Tibial nerve (tissue), 4 donors: ENCODE results near the gene OTOA. TPM values are rescaled to one million over a fixed set of nuclear protein-coding genes. Genes with fewer than 3 reads are reported as not detected.
A peak's percentile ranks its signal among the peaks of the same experiment; 100 is the strongest.

Source experiments
- DNase-seq, 2 donors: peaks; one replicate each; pipeline ENCODE4 v3.0.0-alpha.2; 2019; ENCODE audit warnings: low spot score in 2 of 2
- H3K27ac ChIP-seq, 4 donors: fragments of 200-600 bp; sonication (generic) in 3 of 4; one replicate each; pipeline ENCODE4 v1.5.1; 2017 to 2019; ENCODE audit warnings: mild to moderate bottlenecking in 1 of 4
- H3K27me3 ChIP-seq, 2 donors: fragments of 200-600 bp; sonication (generic) in 1 of 2; one replicate each; pipeline versions ENCODE4 v1.5.1 to v1.6.0; 2017 to 2019
- H3K36me3 ChIP-seq, 3 donors: fragments of 200-600 bp; sonication (generic); one replicate each; pipeline ENCODE4 v1.5.1; 2018 to 2019
- H3K4me1 ChIP-seq, 4 donors: fragments of 200-600 bp; sonication (generic) in 3 of 4; one replicate each; pipeline ENCODE4 v1.5.1; 2017 to 2019
- H3K4me3 ChIP-seq, 4 donors: fragments of 200-600 bp; sonication (generic) in 3 of 4; one replicate each; pipeline ENCODE4 v1.5.1; 2017 to 2019; ENCODE audit warnings: mild to moderate bottlenecking in 1 of 4, moderate library complexity in 1 of 4
- H3K9me3 ChIP-seq, 4 donors: fragments of 200-600 bp; sonication (generic) in 3 of 4; one replicate each; pipeline ENCODE4 v1.5.1; 2017 to 2019
- EP300 ChIP-seq, 2 donors: sonication (generic); formaldehyde crosslinking; IDR thresholded peaks; one replicate each; pipeline ENCODE4 v1.6.1; 2017; ENCODE audit warnings: antibody characterized with exemption in 2 of 2, mild to moderate bottlenecking in 1 of 2
- POLR2A ChIP-seq, 2 donors: fragments of 450-650 bp; IDR thresholded peaks; one replicate each; pipeline ENCODE4 v1.6.1; 2017; ENCODE audit warnings: antibody characterized with exemption in 2 of 2, mild to moderate bottlenecking in 2 of 2, moderate library complexity in 2 of 2
- WGBS, 2 donors: methylation state at CpG; one replicate each; pipeline ENCODE4 v1.1.5; 2018; 5-methylcytosine and 5-hydroxymethylcytosine counted together
- total RNA-seq, 4 donors: library from RNA; depleted of rRNA; stranded (reverse); fragments of >200 nt; gene quantifications; one replicate each; pipeline ENCODE4 v1.1.0, GENCODE V29; 2016
- TF ChIP-seq, protein P1 (sequence below), 5 experiments: fragments of 200-600 bp in 3 of 5; fragments of 450-650 bp in 2 of 5; sonication (generic) in 3 of 5; IDR thresholded peaks; one replicate each; pipeline ENCODE4 v1.5.1; 2016 to 2019; ENCODE audit warnings: antibody characterized with exemption in 5 of 5, mild to moderate bottlenecking in 3 of 5, moderate library complexity in 2 of 5

Gene OTOA
- total RNA-seq, 4 donors from 2014 or later: 0.39 to 1.3 (median 0.90) TPM; not detected in 1

DNA sequence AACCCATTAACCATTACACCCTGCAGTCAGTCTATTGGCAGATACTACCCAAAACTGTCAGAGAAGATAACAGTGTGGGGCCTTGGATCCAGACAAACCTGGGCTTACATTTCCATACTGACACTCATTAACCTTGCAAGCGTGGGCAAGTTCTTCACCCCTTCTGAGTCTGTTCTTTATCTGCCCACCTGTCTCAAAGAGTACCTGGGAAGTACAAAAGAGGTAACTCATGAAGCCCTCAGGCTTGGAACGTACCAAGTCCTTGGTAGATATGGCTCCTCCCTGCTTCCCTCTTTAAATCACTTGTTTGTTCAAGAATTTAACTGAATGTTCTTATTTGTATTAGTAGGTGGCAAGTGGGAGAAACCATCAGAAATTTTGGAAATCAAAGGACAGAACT, 8.9 kb upstream of the OTOA start:
- WGBS, 2 donors: 65 to 83% methylated on average over 2 of the region's 2 CpGs

DNA sequence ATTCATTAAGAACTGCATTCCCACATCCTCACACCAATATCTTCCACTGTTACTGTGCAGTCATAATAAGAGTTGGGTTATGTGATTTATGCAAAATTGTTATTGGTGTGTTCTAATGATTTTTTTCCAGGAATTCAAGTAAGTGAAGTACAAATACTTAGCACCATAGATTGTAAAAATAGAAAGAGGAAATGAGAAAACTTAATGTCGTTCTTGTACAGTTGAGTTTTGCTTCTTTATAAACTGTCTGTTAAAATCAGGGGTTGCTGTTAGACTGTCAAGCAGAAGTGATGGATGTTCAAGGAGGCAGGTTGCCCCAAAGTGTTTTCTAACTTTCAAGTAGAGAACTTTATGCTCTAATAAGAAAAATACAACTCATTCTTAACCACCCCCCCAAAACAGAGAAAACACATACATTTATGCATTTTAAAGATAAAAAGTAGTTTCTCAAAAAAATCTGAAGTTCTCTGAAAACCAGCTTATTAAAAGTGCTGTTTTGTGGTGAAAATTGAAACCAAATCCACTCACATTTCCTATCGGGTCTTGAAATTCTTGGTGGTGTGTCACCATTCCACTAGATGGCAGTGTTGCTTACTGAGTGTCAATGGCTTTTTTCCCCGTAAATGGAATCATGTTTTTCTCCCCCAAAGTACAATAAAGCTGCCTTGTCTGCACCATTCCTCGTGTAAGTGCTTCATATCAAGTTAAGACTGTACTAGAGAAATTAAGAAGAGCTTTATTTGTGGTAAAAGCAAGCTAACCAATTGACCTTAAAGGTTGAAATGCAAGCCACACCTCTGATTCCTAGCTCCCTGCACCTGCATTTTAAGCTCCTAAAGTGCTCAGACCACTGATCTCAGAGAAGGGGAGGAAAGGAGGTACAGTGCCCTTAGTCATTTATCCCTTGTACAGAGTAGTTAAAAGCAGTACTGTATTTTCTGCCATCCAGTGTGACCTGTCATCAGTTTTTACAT, 6.7 kb upstream of the OTOA start:
- 9 to 12% methylated on average over 4 of the region's 4 CpGs for WGBS, 2 donors
- H3K27ac ChIP-seq: peak overlapping the region in 2 of 4 donors; percentile 8 to 10
- no peaks in the 10 kb centered on the region for H3K9me3 ChIP-seq
- no peaks in the 10 kb centered on the region for H3K27me3 ChIP-seq
- peaks cover 0 to 46% (median 2%) of the 10 kb centered on the region in 4 donors for H3K4me1 ChIP-seq
- peaks cover 0 to 15% (median 0%) of the 10 kb centered on the region in 3 donors for H3K36me3 ChIP-seq
- peak in 1 of 2 donors; percentile 45 for DNase-seq
- TF ChIP-seq, protein P1, sequence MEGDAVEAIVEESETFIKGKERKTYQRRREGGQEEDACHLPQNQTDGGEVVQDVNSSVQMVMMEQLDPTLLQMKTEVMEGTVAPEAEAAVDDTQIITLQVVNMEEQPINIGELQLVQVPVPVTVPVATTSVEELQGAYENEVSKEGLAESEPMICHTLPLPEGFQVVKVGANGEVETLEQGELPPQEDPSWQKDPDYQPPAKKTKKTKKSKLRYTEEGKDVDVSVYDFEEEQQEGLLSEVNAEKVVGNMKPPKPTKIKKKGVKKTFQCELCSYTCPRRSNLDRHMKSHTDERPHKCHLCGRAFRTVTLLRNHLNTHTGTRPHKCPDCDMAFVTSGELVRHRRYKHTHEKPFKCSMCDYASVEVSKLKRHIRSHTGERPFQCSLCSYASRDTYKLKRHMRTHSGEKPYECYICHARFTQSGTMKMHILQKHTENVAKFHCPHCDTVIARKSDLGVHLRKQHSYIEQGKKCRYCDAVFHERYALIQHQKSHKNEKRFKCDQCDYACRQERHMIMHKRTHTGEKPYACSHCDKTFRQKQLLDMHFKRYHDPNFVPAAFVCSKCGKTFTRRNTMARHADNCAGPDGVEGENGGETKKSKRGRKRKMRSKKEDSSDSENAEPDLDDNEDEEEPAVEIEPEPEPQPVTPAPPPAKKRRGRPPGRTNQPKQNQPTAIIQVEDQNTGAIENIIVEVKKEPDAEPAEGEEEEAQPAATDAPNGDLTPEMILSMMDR (IDR thresholded peaks at IDR 0.05): peak; percentile 64 to 91 (median 74)
- TF ChIP-seq EP300 (IDR thresholded peaks at IDR 0.05) (no peak), POLR2A (IDR thresholded peaks at IDR 0.05) (no peak)
- no peak overlapping the region for H3K4me3 ChIP-seq

More for the DNA sequence above, 8.9 kb upstream of the OTOA start:
- no peak for DNase-seq
- TF ChIP-seq, protein P1 (IDR thresholded peaks at IDR 0.05): no peak
- TF ChIP-seq POLR2A (IDR thresholded peaks at IDR 0.05) (no peak), EP300 (IDR thresholded peaks at IDR 0.05) (no peak)
- Histone ChIP-seq H3K4me3 (no peak overlapping the region), H3K27ac (peak overlapping the region in 1 of 4 donors; percentile 15), H3K4me1 (peaks cover 0 to 44% (median 2%) of the 10 kb centered on the region in 4 donors), H3K27me3 (no peaks in the 10 kb centered on the region), H3K36me3 (peaks cover 0 to 15% (median 0%) of the 10 kb centered on the region in 3 donors), H3K9me3 (no peaks in the 10 kb centered on the region)

DNA sequence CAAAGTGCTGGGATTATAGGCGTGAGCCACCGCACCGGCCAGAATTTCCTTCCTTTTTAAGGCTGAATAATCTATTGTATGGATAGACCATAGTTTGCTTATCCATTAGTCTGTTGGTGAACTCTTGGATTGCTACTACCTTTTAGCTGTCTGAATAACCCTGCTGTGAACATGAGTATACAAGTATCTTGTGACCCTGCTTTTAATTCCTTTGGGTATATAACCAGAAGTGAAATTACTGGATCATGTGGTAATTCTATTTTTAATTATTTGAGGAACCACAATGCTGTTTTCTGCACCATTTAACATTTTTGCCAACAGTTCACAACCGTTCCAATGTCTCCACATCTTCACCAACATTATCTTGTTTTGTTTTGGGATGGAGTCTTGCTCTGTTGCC, 4.6 kb upstream of the OTOA start:
- no peak overlapping the region for H3K27ac ChIP-seq
- H3K27me3 ChIP-seq: peaks cover 0 to under 1% of the 10 kb centered on the region in 2 donors
- TF ChIP-seq, protein P1 (IDR thresholded peaks at IDR 0.05): no peak
- peak in 1 of 2 donors; percentile 26 for TF ChIP-seq EP300 (IDR thresholded peaks at IDR 0.05)
- H3K4me3 ChIP-seq: no peak overlapping the region
- 87 to 90% methylated on average over 4 of the region's 4 CpGs for WGBS, 2 donors
- H3K9me3 ChIP-seq: no peaks in the 10 kb centered on the region
- H3K36me3 ChIP-seq: peaks cover 0 to 15% (median 0%) of the 10 kb centered on the region in 3 donors
- peaks cover 0 to 45% (median 2%) of the 10 kb centered on the region in 4 donors for H3K4me1 ChIP-seq
- DNase-seq: no peak

DNA sequence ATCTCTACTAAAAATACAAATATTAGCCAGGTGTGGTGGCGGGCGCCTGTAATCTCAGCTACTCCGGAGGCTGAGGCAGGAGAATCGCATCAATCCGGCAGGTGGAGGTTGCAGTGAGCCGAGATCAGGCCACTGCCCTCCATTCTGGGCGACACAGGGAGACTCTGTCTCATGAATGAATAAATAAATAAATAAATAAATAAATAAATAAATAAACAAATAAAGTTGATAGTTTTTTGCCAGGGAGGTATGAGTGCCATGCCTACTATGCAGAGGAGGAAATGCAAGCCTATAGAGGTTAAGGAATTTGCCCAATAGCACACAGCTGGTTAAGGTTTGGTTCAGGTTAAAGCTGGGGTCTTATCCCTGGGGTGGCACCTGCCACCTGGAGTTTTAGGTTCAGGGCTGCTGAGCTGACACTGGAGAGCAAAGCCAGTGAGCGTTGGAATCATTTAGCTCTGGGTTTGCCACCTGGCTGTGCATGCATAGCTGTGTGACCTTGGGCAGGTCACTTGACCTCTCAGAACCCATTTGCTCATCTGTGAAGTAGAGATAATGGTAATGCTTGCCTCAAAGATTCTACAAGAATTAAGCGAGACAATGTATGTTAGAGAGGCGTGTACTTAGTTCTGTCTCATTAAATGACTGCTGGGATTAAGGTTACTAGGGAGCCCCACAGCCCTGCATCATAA, 1.2 kb downstream of the OTOA start:
- Histone ChIP-seq H3K9me3 (no peaks in the 10 kb centered on the region), H3K27ac (no peak overlapping the region), H3K4me3 (no peak overlapping the region), H3K27me3 (peaks cover 0 to 23% of the 10 kb centered on the region in 2 donors), H3K4me1 (peaks cover 0 to 8% (median 0%) of the 10 kb centered on the region in 4 donors), H3K36me3 (no peaks in the 10 kb centered on the region)
- no peak for TF ChIP-seq POLR2A (IDR thresholded peaks at IDR 0.05)
- TF ChIP-seq EP300 (IDR thresholded peaks at IDR 0.05): no peak
- TF ChIP-seq, protein P1 (IDR thresholded peaks at IDR 0.05): no peak
- no peak for DNase-seq
- whole genome bisulfite sequencing, 2 donors: 91% methylated on average over 10 of the region's 10 CpGs
